GM19239 (cell line): ENCODE data around the gene MYT1.
"Not testable (repeated sequence)": the region's sequence is repeated elsewhere in the genome, so short reads cannot be mapped to it uniquely, and the experiment has no call there.

ENCODE experiments used
- DNase-seq: peaks from one replicate; pipeline ENCODE4 v3.0.0; 2011; ENCODE audit warnings: low spot score; ENCODE audit not compliant: insufficient read length
- FAIRE-seq: peaks from 2 replicates; lab custom pipeline; 2011; peaks lifted over from hg19 to GRCh38; lab: Jason Lieb, UNC

Gene MYT1

GRCh38 chr20:64166721-64167615 lies 2.7 kb downstream of the MYT1 start:
- no peak for FAIRE-seq
- no peak for DNase-seq

- DNase-seq, result no peak
Measured at GRCh38 chr20:64167676-64168075, 3.4 kb downstream of the MYT1 start.

GRCh38 chr20:64168381-64169090 lies 4.3 kb downstream of the MYT1 start:
- no peak for FAIRE-seq
- DNase-seq, result no peak

More at GRCh38 chr20:64167676-64168075, 3.4 kb downstream of the MYT1 start:
- FAIRE-seq, result no peak

GRCh38 chr20:64169091-64169560 lies 4.9 kb downstream of the MYT1 start:
- no peak for DNase-seq
- FAIRE-seq, result no peak

- no peak for DNase-seq
Measured at GRCh38 chr20:64171211-64171610, 7.0 kb downstream of the MYT1 start.

GRCh38 chr20:64173116-64173515 lies 8.9 kb downstream of the MYT1 start:
- no peak for DNase-seq
- no peak for FAIRE-seq

More at GRCh38 chr20:64171211-64171610, 7.0 kb downstream of the MYT1 start:
- FAIRE-seq, result no peak

- DNase-seq, result no peak
- FAIRE-seq, result no peak
Measured at GRCh38 chr20:64176551-64176950, 12.3 kb downstream of the MYT1 start.

- DNase-seq (no peak), FAIRE-seq (no peak)
Measured at GRCh38 chr20:64176971-64177370, 12.7 kb downstream of the MYT1 start.

- no peak for FAIRE-seq
- DNase-seq, result no peak
Measured at GRCh38 chr20:64177384-64177783, 13.1 kb downstream of the MYT1 start.

GRCh38 chr20:64177787-64178186 lies 13.5 kb downstream of the MYT1 start:
- DNase-seq (no peak), FAIRE-seq (no peak)

GRCh38 chr20:64178925-64179324 lies 14.7 kb downstream of the MYT1 start:
- not testable (repeated sequence) for FAIRE-seq, DNase-seq

GRCh38 chr20:64179805-64180204 lies 15.6 kb downstream of the MYT1 start:
- FAIRE-seq (no peak), DNase-seq (no peak)

GRCh38 chr20:64180673-64181072 lies 16.4 kb downstream of the MYT1 start:
- DNase-seq, result no peak
- no peak for FAIRE-seq

- DNase-seq (no peak), FAIRE-seq (no peak)
Measured at GRCh38 chr20:64181391-64181790, 17.1 kb downstream of the MYT1 start.

- no peak for FAIRE-seq
Measured at GRCh38 chr20:64182146-64182865, 18.1 kb downstream of the MYT1 start.

GRCh38 chr20:64183313-64183712 lies 19.1 kb downstream of the MYT1 start:
- no peak for FAIRE-seq
- DNase-seq, result no peak

More at GRCh38 chr20:64182146-64182865, 18.1 kb downstream of the MYT1 start:
- DNase-seq, result no peak

GRCh38 chr20:64184795-64185194 lies 20.5 kb downstream of the MYT1 start:
- FAIRE-seq (no peak), DNase-seq (no peak)

- FAIRE-seq (no peak), DNase-seq (no peak)
Measured at GRCh38 chr20:64185276-64185900, 21.1 kb downstream of the MYT1 start.

GRCh38 chr20:64186071-64186598 lies 21.9 kb downstream of the MYT1 start:
- FAIRE-seq (no peak), DNase-seq (no peak)

GRCh38 chr20:64187213-64187612 lies 23.0 kb downstream of the MYT1 start:
- not testable (repeated sequence) for DNase-seq, FAIRE-seq
